Astrocyte of the spinal cord (primary cell): ENCODE results near the gene FRMPD4.

Experiments
- DNase-seq: peaks from one replicate; pipeline ENCODE4 v3.0.0; 2011; ENCODE audit warnings: low read depth, low spot score
- H3K4me3 ChIP-seq: 2 replicates; pipeline ENCODE4 v1.5.1; 2011; ENCODE audit warnings: low read depth, mild to moderate bottlenecking, low read length, moderate library complexity
- in situ Hi-C: cut with HindIII; loops from 2 replicates; pipeline ENCODE4 v1.10.0; 2017; ENCODE audit warnings: low sequenced_read_pairs
- TF ChIP-seq, protein P1 (sequence below): IDR thresholded peaks from 2 replicates; pipeline ENCODE4 v1.5.1; 2012; ENCODE audit warnings: low read depth, mild to moderate bottlenecking, low read length, inconsistent platforms

FRMPD4 gene

DNA sequence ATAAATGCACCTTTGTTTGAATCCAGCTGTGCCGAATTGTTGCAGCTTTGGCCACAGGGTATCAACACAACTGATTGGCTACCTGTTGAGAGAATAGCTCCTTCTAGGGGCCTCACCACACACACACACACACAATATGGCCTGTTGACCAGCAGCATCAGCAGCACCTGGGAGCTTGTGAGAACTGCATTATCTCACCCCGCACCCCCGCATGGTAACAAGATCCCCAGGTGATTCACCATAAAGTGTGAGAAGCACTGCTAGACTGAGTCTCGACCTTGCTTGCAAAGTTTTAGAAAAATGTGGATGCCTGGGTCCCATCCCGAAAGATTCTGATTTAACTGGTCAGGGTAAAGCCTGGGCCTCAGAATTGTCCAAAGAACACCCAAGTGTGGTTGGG is 476.0 kb downstream of the FRMPD4 start:
- in situ Hi-C loops, result no loop called here
- DNase-seq, result no peak

DNA sequence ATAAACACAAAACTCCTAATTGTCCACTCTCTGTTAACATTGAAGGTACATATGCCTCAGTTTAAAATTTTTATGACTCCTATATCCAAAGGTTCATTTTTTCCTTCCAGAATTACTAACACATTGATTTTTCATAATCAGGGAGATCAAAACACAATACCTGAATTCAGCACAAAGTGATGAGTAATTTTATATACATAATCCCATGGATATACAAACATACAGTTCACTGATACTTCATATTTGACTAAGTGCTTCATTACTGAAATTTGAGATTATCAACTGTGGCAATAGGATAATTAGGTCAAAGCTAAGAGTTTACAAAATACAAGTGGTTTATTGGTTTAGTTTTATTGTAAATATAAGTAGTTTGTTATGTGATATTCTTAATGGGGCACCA is 476.8 kb downstream of the FRMPD4 start:
- no peak overlapping the region for H3K4me3 ChIP-seq
- TF ChIP-seq, protein P1, sequence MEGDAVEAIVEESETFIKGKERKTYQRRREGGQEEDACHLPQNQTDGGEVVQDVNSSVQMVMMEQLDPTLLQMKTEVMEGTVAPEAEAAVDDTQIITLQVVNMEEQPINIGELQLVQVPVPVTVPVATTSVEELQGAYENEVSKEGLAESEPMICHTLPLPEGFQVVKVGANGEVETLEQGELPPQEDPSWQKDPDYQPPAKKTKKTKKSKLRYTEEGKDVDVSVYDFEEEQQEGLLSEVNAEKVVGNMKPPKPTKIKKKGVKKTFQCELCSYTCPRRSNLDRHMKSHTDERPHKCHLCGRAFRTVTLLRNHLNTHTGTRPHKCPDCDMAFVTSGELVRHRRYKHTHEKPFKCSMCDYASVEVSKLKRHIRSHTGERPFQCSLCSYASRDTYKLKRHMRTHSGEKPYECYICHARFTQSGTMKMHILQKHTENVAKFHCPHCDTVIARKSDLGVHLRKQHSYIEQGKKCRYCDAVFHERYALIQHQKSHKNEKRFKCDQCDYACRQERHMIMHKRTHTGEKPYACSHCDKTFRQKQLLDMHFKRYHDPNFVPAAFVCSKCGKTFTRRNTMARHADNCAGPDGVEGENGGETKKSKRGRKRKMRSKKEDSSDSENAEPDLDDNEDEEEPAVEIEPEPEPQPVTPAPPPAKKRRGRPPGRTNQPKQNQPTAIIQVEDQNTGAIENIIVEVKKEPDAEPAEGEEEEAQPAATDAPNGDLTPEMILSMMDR, result no peak
- in situ Hi-C loops, result no loop called here
- DNase-seq, result no peak

More for the DNA sequence above, 476.0 kb downstream of the FRMPD4 start:
- no peak overlapping the region for H3K4me3 ChIP-seq
- TF ChIP-seq, protein P1, result no peak

DNA sequence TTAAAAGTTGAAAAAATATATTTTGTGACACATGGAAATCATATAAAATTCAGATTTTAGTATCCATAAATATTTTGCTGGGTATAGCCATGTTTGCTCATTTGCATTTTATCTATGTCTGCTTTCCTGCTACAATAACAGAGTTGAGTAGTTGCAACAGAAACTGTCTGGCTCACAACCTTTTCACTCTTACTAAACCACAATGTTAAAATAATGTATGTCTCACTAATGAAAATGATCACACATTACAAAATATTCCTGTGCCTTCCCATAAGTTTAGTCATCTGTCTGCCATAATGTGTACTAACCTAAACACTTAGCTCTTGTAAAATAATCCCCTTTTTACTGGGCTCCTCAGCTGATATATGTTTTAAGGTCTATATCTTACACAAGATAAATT is 479.0 kb downstream of the FRMPD4 start:
- DNase-seq, result no peak
- H3K4me3 ChIP-seq, result no peak overlapping the region
- TF ChIP-seq, protein P1, result no peak
- in situ Hi-C loops, result no loop called here

DNA sequence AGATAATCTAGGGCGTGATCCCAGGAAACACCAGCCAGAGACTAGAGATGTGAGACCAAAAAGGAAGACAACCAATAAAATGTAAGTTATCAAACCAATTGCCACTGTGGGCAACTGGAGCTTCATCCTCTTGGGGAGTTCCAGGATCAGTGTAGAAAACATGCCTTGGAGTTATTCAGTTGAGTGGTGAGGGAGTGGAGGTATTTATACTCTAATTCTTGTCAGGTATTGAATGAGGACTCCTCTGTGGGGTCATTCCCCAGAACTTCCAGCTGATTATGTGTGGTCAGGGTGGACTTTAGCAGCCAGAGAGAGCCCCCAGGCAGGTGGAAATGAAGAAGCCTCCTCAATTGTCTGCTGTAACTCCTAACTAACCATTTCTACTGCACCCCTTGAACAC is 509.0 kb downstream of the FRMPD4 start:
- no peak overlapping the region for H3K4me3 ChIP-seq
- no peak for DNase-seq
- in situ Hi-C loops, result no loop called here
- TF ChIP-seq, protein P1, result no peak

DNA sequence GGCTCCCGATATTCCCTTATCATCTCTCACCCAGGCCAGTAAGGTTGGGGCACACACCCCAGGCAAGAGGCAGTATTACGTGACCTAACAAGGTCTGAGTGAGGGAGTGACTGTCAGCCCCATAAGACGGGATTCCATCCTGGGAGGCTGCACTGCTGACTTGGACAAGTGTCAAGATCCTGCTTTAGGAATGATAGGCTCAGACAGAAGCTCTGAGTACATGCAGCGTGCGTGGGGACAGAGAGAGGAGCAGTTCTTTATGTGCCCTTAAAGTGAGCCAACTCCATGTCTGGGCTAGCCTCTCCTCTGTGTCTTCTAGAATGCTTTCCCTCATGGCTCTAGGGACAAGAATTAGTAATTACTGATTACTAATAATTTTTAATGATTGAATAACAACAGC is 510.7 kb downstream of the FRMPD4 start:
- in situ Hi-C loops, result no loop called here
- TF ChIP-seq, protein P1, result no peak
- DNase-seq, result no peak
- no peak overlapping the region for H3K4me3 ChIP-seq

DNA sequence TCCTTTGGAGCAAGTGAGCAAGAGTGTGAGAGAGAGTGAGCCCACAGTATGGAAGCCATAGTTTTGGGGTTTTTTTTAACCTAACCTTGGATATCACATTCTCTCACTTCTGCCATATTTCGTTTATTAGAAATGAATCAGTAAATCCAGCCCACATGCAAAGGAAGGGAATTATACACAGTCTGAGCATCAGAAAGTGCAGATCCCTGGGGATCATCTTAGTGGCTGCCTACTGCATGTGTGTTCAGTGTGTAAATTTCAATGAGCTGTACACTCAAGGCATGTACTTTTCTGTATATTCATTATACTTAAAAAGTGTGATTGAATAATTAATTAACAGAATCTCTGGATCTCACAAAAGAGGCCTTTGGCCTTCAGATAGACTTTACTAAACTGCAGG is 519.2 kb downstream of the FRMPD4 start:
- in situ Hi-C loops, result no loop called here
- DNase-seq, result no peak
- TF ChIP-seq, protein P1, result no peak
- H3K4me3 ChIP-seq, result no peak overlapping the region

DNA sequence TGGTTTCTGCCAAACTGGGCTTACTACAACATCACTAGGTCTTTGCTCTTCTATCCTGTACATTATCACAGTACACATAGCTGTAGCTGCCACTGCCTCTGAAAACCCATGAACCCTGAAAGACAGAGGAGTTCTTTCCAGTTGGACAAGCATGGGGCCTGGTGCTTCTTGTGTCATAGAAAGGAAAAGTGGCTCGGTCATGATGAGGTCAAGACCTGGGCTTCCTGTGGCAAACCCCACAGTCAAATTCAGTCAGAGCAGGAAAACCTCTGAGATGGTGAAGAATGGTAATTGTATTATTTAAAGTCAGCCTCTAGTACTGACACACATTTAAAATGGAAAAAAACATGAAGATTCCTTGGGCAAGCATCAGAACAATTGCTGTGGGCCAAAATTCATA is 519.6 kb downstream of the FRMPD4 start:
- in situ Hi-C loops, result no loop called here
- TF ChIP-seq, protein P1, result no peak
- H3K4me3 ChIP-seq, result no peak overlapping the region
- DNase-seq, result no peak
